K562 (cell line): ENCODE data around the gene KLHL22. TPM values are rescaled to one million over a fixed set of nuclear protein-coding genes. Genes with fewer than 3 reads are reported as not detected.
A peak's percentile ranks its signal among the peaks of the same experiment; 100 is the strongest.

Experiments
- DPF2 ChIP-seq: fragments of 450-650 bp; IDR thresholded peaks from 2 replicates; pipeline ENCODE4 v1.6.1; 2016
- FOXA3 ChIP-seq, 2 experiments: fragments of 450-650 bp in 1 of 2; sonication (generic) in 1 of 2; formaldehyde crosslinking; IDR thresholded peaks in 1 of 2; conservative IDR thresholded peaks in 1 of 2; 2 replicates each; pipeline versions ENCODE4 v1.4.0 to v1.8.0; 2020 to 2022; ENCODE audit warnings: mild to moderate bottlenecking in 2 of 2, missing genetic modification reagents in 1 of 2
- HDAC1 ChIP-seq, 2 experiments: fragments of 450-650 bp; IDR thresholded peaks; 2 replicates each; pipeline ENCODE4 v1.6.1; 2016 to 2017; ENCODE audit warnings: inconsistent platforms in 1 of 2, mild to moderate bottlenecking in 1 of 2, moderate library complexity in 1 of 2
- HDGF ChIP-seq: fragments of 450-650 bp; IDR thresholded peaks from 2 replicates; pipeline ENCODE4 v1.6.1; 2016
- HIVEP1 ChIP-seq: fragments of 250-450 bp; sonication (Bioruptor Pico); IDR thresholded peaks from 2 replicates; pipeline ENCODE4 v1.4.0; 2020; ENCODE audit warnings: mild to moderate bottlenecking
- KAT8 ChIP-seq: fragments of 450-650 bp; IDR thresholded peaks from 2 replicates; pipeline ENCODE4 v1.6.1; 2016; ENCODE audit warnings: low read depth, mild to moderate bottlenecking
- LARP7 ChIP-seq: fragments of 450-650 bp; IDR thresholded peaks from 2 replicates; pipeline ENCODE4 v1.6.1; 2016
- LEF1 ChIP-seq: fragments of 450-650 bp; IDR thresholded peaks from 2 replicates; pipeline ENCODE4 v1.6.1; 2016; ENCODE audit warnings: mild to moderate bottlenecking
- MCM5 ChIP-seq: fragments of 450-650 bp; IDR thresholded peaks from 2 replicates; pipeline ENCODE4 v1.6.1; 2016; ENCODE audit warnings: low read depth
- MTA2 ChIP-seq: fragments of 450-650 bp; IDR thresholded peaks from 2 replicates; pipeline ENCODE4 v1.6.1; 2016; ENCODE audit warnings: low read depth
- NCOA2 ChIP-seq, 2 experiments: fragments of 450-650 bp; IDR thresholded peaks; 2 replicates each; pipeline ENCODE4 v1.6.1; 2018; ENCODE audit warnings: mild to moderate bottlenecking in 2 of 2, moderate library complexity in 1 of 2; ENCODE audit not compliant: partially characterized antibody in 2 of 2
- NKRF ChIP-seq: fragments of 450-650 bp; IDR thresholded peaks from 2 replicates; pipeline ENCODE4 v1.6.1; 2016; ENCODE audit warnings: borderline replicate concordance
- NRF1 ChIP-seq, 2 experiments: fragments of 450-650 bp; IDR thresholded peaks in 1 of 2; conservative IDR thresholded peaks in 1 of 2; 2 replicates each; pipeline ENCODE4 v1.6.1; 2014; ENCODE audit warnings: mild to moderate bottlenecking in 2 of 2
- OTX1 ChIP-seq: fragments of 450-650 bp; formaldehyde crosslinking; IDR thresholded peaks from 2 replicates; pipeline ENCODE4 v1.4.0; 2022; ENCODE audit warnings: mild to moderate bottlenecking
- PHF8 ChIP-seq: fragments of 200-600 bp; sonication (generic); IDR thresholded peaks from 2 replicates; pipeline ENCODE4 v1.6.1; 2012; ENCODE audit warnings: mixed run types, mild to moderate bottlenecking, inconsistent platforms, low read length, moderate library complexity, borderline replicate concordance
- POLR2B ChIP-seq: fragments of 450-650 bp; IDR thresholded peaks from 2 replicates; pipeline ENCODE4 v1.6.1; 2018; ENCODE audit warnings: low read depth; ENCODE audit not compliant: partially characterized antibody
- SMARCA5 ChIP-seq: fragments of 450-650 bp; IDR thresholded peaks from 2 replicates; pipeline ENCODE4 v1.6.1; 2016
- TRIM24 ChIP-seq, 2 experiments: fragments of 450-650 bp; IDR thresholded peaks; 2 replicates each; pipeline ENCODE4 v1.6.1; 2016
- ZC3H8 ChIP-seq: fragments of 450-650 bp; IDR thresholded peaks from 2 replicates; pipeline ENCODE4 v1.6.1; 2017
- ZEB2 ChIP-seq: fragments of 450-650 bp; IDR thresholded peaks from 2 replicates; pipeline ENCODE4 v1.6.1; 2016
- ZNF124 ChIP-seq: sonication (generic); formaldehyde crosslinking; IDR thresholded peaks from 2 replicates; pipeline ENCODE4 v1.8.1; 2022; ENCODE audit warnings: missing genetic modification reagents
- ZNF184 ChIP-seq: sonication (generic); formaldehyde crosslinking; IDR thresholded peaks from 2 replicates; pipeline ENCODE4 v1.5.0; 2020; ENCODE audit warnings: missing genetic modification reagents
- ZNF253 ChIP-seq: fragments of 250-450 bp; sonication (Bioruptor Pico); conservative IDR thresholded peaks from 2 replicates; pipeline ENCODE4 v1.6.1; 2021; ENCODE audit warnings: mild to moderate bottlenecking
- ZNF280A ChIP-seq: fragments of 450-650 bp; IDR thresholded peaks from 2 replicates; pipeline ENCODE4 v1.6.1; 2018; ENCODE audit warnings: mild to moderate bottlenecking, low read depth; ENCODE audit not compliant: partially characterized antibody
- ZNF830 ChIP-seq: fragments of 250-450 bp; sonication (Bioruptor Pico); IDR thresholded peaks from 2 replicates; pipeline ENCODE4 v1.5.0; 2021; ENCODE audit warnings: mild to moderate bottlenecking
- polyA plus RNA-seq, 8 experiments: library from polyadenylated mRNA; depleted of rRNA in 4 of 8; stranded (reverse) in 5 of 8; unstranded in 3 of 8; fragments of >200 nt; fragmentation: Nextera tagmentation in 2 of 8; fragmentation: Illumina TruSeq in 1 of 8; extraction: Ambion mirVana in 2 of 8; extraction: Trizol in 1 of 8; gene quantifications; 2 replicates each; pipeline versions ENCODE4 v1.2.1 to v1.2.3, GENCODE V29; 2011 to 2014; ENCODE audit warnings: inconsistent platforms in 1 of 8, missing spikeins in 1 of 8
- total RNA-seq, 7 experiments: library from RNA; depleted of rRNA in 6 of 7; stranded (reverse); fragments of >200 nt in 6 of 7; fragmentation: Illumina TruSeq in 2 of 7; extraction: Trizol in 2 of 7; gene quantifications; 2 replicates each; pipeline versions ENCODE4 v1.2.1 to v1.2.3, GENCODE V29; 2011 to 2021; ENCODE audit warnings: low replicate concordance in 1 of 7
- TF ChIP-seq, protein P1 (sequence below): sonication (generic); formaldehyde crosslinking; IDR thresholded peaks from 2 replicates; pipeline ENCODE4 v1.8.0; 2022; ENCODE audit warnings: mild to moderate bottlenecking, missing genetic modification reagents
- TF ChIP-seq, protein P2 (sequence below): sonication (generic); formaldehyde crosslinking; IDR thresholded peaks from 2 replicates; pipeline ENCODE4 v1.8.0; 2022; ENCODE audit warnings: mild to moderate bottlenecking, missing genetic modification reagents

Gene KLHL22
- total and polyA plus RNA-seq, 9 of the 15 experiments (the other 6 are each of a cell fraction or from before 2014, with no cell fraction given): 1.3 to 25.6 (median 15.2) TPM

DNA sequence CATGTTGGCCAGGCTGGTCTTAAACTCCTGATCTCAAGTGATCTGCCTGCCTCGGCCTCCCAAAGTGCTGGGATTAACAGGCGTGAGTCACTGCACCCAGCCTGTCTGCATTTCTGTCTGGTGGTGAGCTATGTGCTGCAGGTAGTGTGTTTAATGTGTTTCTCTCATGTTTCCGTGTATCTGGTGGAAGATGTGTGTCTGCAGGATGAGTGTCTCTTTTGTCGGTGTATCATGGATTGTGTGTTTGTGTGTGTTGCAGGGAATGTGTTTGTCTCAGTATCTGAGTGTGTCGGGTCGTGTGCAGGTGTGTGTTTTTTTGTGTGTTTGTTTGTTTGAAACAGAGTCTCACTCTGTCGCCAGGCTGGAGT is 74.1 kb downstream of the KLHL22 start (continued):
- no peak for TF ChIP-seq KAT8
- peak; percentile 28; the same call in 1 of the 2 replicates for TF ChIP-seq ZNF830 (CRISPR knock-in tag)
- 0 out of 2 replicates have a peak, but pooled peaks have one; percentile 10 for TF ChIP-seq MTA2
- TF ChIP-seq, protein P1, sequence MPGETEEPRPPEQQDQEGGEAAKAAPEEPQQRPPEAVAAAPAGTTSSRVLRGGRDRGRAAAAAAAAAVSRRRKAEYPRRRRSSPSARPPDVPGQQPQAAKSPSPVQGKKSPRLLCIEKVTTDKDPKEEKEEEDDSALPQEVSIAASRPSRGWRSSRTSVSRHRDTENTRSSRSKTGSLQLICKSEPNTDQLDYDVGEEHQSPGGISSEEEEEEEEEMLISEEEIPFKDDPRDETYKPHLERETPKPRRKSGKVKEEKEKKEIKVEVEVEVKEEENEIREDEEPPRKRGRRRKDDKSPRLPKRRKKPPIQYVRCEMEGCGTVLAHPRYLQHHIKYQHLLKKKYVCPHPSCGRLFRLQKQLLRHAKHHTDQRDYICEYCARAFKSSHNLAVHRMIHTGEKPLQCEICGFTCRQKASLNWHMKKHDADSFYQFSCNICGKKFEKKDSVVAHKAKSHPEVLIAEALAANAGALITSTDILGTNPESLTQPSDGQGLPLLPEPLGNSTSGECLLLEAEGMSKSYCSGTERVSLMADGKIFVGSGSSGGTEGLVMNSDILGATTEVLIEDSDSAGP (CRISPR knock-in tag): peak; percentile 61; the same call in 1 of the 2 replicates
- peak in 1 of 2 experiments; percentile 15; a peak in 1 of 4 replicates for TF ChIP-seq TRIM24 (IDR thresholded peaks at IDR 0.05)
- no peak for TF ChIP-seq NRF1 (conservative IDR thresholded peaks at IDR 0.05 in 1 of 2, IDR thresholded peaks at IDR 0.05 in 1 of 2)
- peak; percentile 63; the same call in 1 of the 2 replicates for TF ChIP-seq NKRF
- TF ChIP-seq ZC3H8: peak; percentile 59; the same call in 1 of the 2 replicates
- peak; percentile 62; the same call in 1 of the 2 replicates for TF ChIP-seq OTX1 (CRISPR knock-in tag)
- 0 out of 2 replicates have a peak, but pooled peaks have one; percentile 11 for TF ChIP-seq ZNF124 (CRISPR knock-in tag)
- TF ChIP-seq, protein P2, sequence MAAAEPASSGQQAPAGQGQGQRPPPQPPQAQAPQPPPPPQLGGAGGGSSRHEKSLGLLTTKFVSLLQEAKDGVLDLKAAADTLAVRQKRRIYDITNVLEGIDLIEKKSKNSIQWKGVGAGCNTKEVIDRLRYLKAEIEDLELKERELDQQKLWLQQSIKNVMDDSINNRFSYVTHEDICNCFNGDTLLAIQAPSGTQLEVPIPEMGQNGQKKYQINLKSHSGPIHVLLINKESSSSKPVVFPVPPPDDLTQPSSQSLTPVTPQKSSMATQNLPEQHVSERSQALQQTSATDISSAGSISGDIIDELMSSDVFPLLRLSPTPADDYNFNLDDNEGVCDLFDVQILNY (CRISPR knock-in tag): peak; percentile 89; the same call in 1 of the 2 replicates
- peak; percentile 15 for TF ChIP-seq POLR2B
- no peak for TF ChIP-seq LEF1
- peak; percentile 43 for TF ChIP-seq ZNF280A
- TF ChIP-seq DPF2: 0 out of 2 replicates have a peak, but pooled peaks have one; percentile 6
- no peak for TF ChIP-seq HIVEP1 (CRISPR knock-in tag)
- TF ChIP-seq FOXA3 (CRISPR knock-in tag; conservative IDR thresholded peaks at IDR 0.05 in 1 of 2, IDR thresholded peaks at IDR 0.05 in 1 of 2): 0 out of 4 replicates have a peak, but pooled peaks of 1 of the 2 experiments have one; percentile 49
- peak; percentile 91 for TF ChIP-seq HDGF
- peak; percentile 59 for TF ChIP-seq SMARCA5
- peak; percentile 91; the same call in 1 of the 2 replicates for TF ChIP-seq LARP7
- no peak for TF ChIP-seq ZNF184
- TF ChIP-seq NCOA2 (IDR thresholded peaks at IDR 0.05; ENCODE audit: partially characterized antibody in 2 of 2): no peak
- no peak for TF ChIP-seq PHF8
- TF ChIP-seq ZNF253 (CRISPR knock-in tag): no peak
- TF ChIP-seq MCM5: peak; percentile 100
- TF ChIP-seq HDAC1 (IDR thresholded peaks at IDR 0.05): peak in 1 of 2 experiments; percentile 50; a peak in 1 of 4 replicates
- peak; percentile 53; the same call in 1 of the 2 replicates for TF ChIP-seq ZEB2
